ENCODE results near the gene NALF2. TPM values are rescaled to one million over a fixed set of nuclear protein-coding genes. Genes with fewer than 3 reads are reported as not detected.

The NALF2 gene
- total and polyA plus RNA-seq, 8 donors = 0.18 to 1.3 (median 0.95) TPM; not detected in 4

DNA sequence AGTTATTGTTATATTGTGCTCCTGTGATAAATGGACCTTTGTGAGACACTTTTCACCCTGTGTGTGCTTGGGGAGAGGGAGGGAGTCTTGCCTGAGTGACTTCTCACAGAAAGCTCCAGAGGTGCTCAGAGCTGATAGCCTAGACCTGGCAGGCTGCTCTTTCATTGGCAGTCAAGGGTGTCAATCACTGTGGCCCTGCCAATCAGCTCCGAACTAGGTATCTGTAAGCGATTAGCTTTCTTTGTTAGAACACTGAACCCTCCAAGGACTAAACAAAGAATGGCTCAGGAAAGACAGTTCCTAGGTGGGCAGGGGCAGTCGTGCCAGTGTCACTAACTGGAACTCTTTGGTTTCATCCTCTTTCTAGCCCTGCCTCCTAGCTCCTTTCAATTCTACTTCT lies 2.7 kb upstream of the NALF2 start:
- Histone ChIP-seq H3K27ac (no peak overlapping the region), H3K27me3 (peaks cover 0 to 25% (median 16%) of the 10 kb centered on the region in 3 donors), H3K4me3 (no peak overlapping the region), H3K4me1 (peaks cover 0 to 19% (median 13%) of the 10 kb centered on the region in 4 donors), H3K9me3 (peaks cover 0 to 6% (median 0%) of the 10 kb centered on the region in 4 donors), H3K36me3 (no peaks in the 10 kb centered on the region)
- WGBS, 5 donors = 17 to 48% (median 32%) methylated on average over 3 of the region's 3 CpGs
- intact Hi-C loops (cut with DNase I; ENCODE audit: low total_unique reads) = no loop called here
- TF ChIP-seq, protein P1, sequence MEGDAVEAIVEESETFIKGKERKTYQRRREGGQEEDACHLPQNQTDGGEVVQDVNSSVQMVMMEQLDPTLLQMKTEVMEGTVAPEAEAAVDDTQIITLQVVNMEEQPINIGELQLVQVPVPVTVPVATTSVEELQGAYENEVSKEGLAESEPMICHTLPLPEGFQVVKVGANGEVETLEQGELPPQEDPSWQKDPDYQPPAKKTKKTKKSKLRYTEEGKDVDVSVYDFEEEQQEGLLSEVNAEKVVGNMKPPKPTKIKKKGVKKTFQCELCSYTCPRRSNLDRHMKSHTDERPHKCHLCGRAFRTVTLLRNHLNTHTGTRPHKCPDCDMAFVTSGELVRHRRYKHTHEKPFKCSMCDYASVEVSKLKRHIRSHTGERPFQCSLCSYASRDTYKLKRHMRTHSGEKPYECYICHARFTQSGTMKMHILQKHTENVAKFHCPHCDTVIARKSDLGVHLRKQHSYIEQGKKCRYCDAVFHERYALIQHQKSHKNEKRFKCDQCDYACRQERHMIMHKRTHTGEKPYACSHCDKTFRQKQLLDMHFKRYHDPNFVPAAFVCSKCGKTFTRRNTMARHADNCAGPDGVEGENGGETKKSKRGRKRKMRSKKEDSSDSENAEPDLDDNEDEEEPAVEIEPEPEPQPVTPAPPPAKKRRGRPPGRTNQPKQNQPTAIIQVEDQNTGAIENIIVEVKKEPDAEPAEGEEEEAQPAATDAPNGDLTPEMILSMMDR (IDR thresholded peaks at IDR 0.05) = no peak
- TF ChIP-seq EP300 (IDR thresholded peaks at IDR 0.05) = no peak
- no peak for TF ChIP-seq POLR2A (IDR thresholded peaks at IDR 0.05)
- TF ChIP-seq POLR2AphosphoS5 (IDR thresholded peaks at IDR 0.05) = no peak
- peak; percentile 47 to 77 for DNase-seq

DNA sequence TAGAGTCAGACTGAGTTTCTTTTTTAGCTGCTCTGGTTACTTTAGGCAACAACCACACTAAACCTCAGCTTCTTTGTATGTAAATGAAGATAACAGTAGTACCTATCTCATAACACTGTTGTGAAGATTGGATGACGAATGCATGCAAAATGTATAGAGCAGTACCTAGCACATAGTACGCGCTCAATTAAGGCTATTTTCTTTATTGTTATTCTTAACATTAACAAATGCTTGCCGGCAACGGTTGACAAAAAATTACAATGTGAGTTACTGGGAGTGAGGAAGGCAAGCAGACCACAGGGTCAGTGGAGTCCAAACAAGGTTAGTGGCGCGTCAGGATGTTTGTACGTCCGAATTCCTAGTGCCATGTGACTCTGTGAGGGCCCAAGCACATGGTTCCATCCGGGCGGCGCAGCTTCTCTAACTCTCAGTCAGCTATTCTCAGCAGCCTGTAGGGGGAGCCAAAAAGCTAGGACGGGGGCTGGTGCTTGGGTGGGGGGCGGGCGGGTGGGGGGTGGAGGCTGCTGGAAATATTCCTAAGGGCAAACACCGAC lies 821 bp upstream of the NALF2 start:
- TF ChIP-seq POLR2AphosphoS5 (IDR thresholded peaks at IDR 0.05) = no peak
- TF ChIP-seq, protein P1 (IDR thresholded peaks at IDR 0.05) = no peak
- TF ChIP-seq POLR2A (IDR thresholded peaks at IDR 0.05) = no peak
- TF ChIP-seq EP300 (IDR thresholded peaks at IDR 0.05) = no peak
- WGBS, 5 donors = 22 to 44% (median 33%) methylated on average over 9 to 16 of the region's 16 CpGs
- Histone ChIP-seq H3K9me3 (peaks cover 0 to 6% (median 0%) of the 10 kb centered on the region in 4 donors), H3K36me3 (no peaks in the 10 kb centered on the region), H3K27ac (peak overlapping the region in 1 of 5 donors; percentile 64), H3K4me3 (peak overlapping the region in 3 of 4 donors; percentile 51 to 63 (median 61)), H3K27me3 (peaks cover 0 to 26% (median 19%) of the 10 kb centered on the region in 3 donors), H3K4me1 (peaks cover 0 to 19% (median 13%) of the 10 kb centered on the region in 4 donors)
- intact Hi-C loops (cut with DNase I; ENCODE audit: low total_unique reads) = no loop called here
- no peak for DNase-seq

DNA sequence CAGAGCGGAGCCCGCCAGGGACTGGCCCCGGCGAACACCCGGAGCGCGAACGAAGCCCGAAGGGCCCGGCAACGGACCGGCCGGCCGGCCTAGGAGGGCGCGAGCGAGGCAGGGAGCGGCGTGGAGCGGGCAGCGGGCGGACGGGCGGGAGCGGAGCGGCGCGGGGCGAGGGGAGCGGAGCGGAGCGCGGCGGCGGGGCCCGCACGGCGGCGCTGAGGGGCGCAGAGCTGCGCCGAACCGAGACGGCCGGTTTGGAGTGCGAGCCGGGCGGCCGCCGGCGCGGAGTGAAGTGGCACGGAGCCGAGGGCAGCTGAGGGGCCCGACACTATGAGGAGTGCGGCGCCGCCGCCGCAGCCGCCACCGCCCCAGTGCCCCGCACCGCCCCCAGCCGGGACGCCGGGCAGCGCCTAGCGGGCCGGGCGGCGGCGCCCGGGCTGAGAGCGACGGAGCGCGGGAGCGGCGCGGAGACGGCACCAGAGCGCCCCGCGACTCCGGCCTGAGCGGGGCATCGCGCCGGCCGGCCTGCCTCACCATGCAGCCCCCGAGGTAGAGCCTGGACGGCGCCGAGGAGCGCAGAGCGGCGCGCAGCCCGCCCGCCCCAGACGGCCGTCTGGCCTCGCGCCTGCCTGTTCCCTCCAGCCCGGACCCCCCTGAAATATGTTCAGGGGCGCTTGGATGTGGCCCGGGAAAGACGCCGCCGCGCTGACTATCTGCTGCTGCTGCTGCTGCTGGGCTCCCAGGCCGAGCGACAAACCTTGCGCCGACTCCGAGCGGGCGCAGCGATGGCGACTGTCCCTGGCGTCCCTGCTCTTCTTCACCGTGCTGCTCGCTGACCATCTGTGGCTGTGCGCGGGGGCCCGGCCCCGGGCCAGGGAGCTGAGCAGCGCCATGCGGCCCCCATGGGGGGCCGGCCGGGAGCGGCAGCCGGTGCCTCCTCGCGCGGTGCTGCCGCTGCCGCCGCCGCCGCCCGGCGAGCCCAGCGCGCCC lies 793 bp downstream of the NALF2 start:
- H3K36me3 ChIP-seq = no peaks in the 10 kb centered on the region
- peaks cover 0 to 32% (median 19%) of the 10 kb centered on the region in 3 donors for H3K27me3 ChIP-seq
- WGBS, 5 donors = 2 to 36% (median 20%) methylated on average over 31 to 115 of the region's 146 CpGs; no CpG with 5 or more reads in 1 of the 5 donors
- peak overlapping the region in 4 of 5 donors; percentile 35 to 73 (median 64) for H3K27ac ChIP-seq
- intact Hi-C loops (cut with DNase I; ENCODE audit: low total_unique reads) = no loop called here
- peak in 1 of 2 donors; percentile 14 for DNase-seq
- peaks cover 0 to 2% (median 0%) of the 10 kb centered on the region in 4 donors for H3K9me3 ChIP-seq
- peaks cover 0 to 19% (median 13%) of the 10 kb centered on the region in 4 donors for H3K4me1 ChIP-seq
- TF ChIP-seq POLR2A (IDR thresholded peaks at IDR 0.05) (no peak), EP300 (IDR thresholded peaks at IDR 0.05) (no peak), POLR2AphosphoS5 (IDR thresholded peaks at IDR 0.05) (no peak)
- TF ChIP-seq, protein P1 (IDR thresholded peaks at IDR 0.05) = no peak
- H3K4me3 ChIP-seq = peak overlapping the region; percentile 45 to 63 (median 56)

Measured in stomach (tissue), 9 donors.